GM13977 (cell line): ENCODE results near the gene CTNNAL1.

Source experiments
- DNase-seq: peaks from one replicate; pipeline ENCODE4 v3.0.0; 2012; ENCODE audit warnings: low spot score
- in situ Hi-C: fragments of 300-500 bp; cut with MboI; formaldehyde crosslinking; loops from one replicate; pipeline ENCODE4 v1.12.0; 2022; ENCODE audit warnings: low sequenced_read_pairs, low pct_unique_long_range_greater_than_20kb, mixed read lengths, inconsistent platforms; ENCODE audit not compliant: unreplicated experiment
- TF ChIP-seq, protein P1 (sequence below): IDR thresholded peaks from 2 replicates; pipeline ENCODE4 v1.5.1; 2012; ENCODE audit warnings: mild to moderate bottlenecking, control low read depth; ENCODE audit not compliant: insufficient read depth; ENCODE audit errors: extremely low read depth, missing control alignments

The CTNNAL1 gene

DNA sequence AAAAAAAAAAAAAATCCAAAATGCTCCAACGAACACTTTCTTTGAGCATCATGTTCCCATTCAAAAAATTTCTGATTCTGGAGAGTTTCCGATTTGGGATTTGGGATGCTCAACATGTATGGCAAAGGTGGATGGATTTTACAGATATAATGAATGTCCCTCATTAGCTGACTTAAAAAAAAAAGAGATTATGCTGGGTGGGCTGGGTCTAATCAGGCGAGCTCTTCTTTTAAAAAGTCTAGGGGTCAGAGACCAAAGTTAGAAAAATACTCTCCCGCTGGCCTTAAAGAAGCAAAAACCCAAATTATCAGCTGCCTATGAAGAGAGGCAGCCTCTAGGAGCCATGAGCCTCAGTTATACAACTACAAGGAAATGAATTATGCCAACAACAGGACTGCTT lies 15.2 kb upstream of the CTNNAL1 start:
- in situ Hi-C loops = no loop called here
- no peak for DNase-seq
- TF ChIP-seq, protein P1, sequence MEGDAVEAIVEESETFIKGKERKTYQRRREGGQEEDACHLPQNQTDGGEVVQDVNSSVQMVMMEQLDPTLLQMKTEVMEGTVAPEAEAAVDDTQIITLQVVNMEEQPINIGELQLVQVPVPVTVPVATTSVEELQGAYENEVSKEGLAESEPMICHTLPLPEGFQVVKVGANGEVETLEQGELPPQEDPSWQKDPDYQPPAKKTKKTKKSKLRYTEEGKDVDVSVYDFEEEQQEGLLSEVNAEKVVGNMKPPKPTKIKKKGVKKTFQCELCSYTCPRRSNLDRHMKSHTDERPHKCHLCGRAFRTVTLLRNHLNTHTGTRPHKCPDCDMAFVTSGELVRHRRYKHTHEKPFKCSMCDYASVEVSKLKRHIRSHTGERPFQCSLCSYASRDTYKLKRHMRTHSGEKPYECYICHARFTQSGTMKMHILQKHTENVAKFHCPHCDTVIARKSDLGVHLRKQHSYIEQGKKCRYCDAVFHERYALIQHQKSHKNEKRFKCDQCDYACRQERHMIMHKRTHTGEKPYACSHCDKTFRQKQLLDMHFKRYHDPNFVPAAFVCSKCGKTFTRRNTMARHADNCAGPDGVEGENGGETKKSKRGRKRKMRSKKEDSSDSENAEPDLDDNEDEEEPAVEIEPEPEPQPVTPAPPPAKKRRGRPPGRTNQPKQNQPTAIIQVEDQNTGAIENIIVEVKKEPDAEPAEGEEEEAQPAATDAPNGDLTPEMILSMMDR = no peak

DNA sequence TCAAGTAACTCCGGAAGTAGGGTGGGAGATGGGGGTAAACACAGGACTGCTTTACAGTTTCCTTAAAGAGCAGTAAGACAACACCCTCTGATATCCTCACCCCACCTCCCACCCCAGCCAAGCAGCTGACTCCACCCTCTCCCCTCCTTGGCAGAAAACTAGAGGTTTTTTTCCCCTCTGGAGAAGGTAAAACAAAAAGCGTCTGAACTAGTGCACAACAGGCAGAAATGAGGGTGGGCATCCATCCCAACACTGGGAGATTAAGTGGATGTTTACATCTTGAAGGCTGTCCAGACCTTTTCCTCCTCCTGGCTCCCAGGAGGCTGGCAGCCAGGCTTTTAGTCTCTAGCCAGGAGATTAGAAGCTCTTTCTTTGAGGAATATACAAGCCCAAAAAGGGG lies 13.9 kb upstream of the CTNNAL1 start:
- DNase-seq = no peak
- in situ Hi-C loops = no loop called here
- TF ChIP-seq, protein P1 = no peak

DNA sequence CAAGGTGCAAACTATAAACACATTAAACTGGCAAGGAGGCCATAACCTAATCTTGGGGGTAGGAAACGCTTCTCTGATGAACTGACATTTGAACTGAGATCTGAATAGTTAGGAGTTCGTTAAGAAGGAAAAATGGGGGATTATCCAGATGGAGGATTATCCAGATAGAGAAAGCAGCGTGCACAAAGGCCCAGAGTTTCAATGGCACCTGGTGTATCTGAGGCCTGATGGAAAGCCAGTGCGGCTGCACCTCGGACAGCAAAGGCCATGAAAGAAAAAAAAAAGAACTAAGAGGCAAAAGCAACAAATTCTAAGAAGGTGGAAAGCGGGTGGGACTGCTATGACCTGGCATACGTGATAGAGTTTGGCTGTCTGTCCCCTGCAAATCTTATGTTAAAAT lies 13.0 kb upstream of the CTNNAL1 start:
- TF ChIP-seq, protein P1 = no peak
- in situ Hi-C loops = no loop called here
- DNase-seq = no peak

DNA sequence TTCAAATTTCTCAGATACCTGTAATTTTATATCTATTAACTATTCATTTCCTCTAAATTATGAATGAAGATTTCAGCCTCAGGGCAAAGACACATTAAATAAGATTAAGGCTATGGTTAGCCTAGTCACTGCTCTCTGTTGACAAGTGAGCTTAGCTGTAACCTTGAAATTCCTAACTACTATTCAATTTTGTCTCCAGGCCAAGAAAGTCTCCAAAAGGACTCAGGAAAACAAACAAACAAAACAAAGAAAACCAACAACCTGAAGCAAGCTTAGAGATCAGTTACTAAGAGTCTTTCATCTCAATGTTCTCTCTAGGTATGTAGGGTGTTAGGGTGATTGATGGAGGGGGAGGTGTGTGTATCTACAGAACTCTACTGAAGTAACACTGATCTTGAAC lies 9.6 kb upstream of the CTNNAL1 start:
- TF ChIP-seq, protein P1 = no peak
- no peak for DNase-seq

DNA sequence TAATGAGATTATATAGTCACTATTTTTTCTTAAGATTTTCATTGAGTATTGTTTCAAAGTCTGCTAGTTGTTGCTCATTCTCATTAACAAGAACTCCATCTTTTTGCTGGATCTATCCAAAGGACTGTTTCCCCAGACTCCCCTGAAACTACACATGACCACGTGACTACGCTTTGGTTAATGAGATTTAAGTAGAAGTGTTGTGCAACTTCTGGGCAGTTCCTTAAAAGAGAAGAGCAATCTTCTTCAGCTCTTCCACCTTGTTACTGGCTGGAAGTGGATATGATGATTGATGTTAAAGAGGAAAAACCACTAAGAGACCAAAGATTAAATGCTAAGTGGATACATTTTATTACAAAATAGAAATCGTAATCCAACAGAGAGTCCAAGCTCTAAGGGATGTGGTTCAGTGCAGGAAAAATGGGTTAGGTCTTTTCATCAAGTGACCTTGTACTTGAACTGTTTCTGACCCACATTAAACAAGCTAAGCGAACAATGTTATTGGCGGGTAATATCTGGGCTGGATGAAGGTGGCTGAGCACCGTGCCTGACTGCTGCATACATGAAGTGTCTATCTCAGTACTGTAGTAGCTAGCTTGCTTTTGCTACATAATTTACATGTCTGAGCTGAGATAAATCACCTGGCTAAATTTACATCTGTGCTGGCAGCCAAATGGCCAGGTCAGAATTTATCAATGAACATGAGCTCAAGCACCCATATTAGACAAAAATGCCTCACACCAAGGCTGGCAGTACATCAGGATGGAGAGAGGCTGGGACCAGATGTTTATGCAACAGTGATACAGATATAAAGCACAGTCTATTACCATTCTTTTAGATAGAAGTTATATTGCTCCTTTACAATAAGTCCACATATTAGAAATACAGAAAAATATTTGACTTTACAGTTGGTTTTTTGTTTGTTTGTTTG lies 7.5 kb upstream of the CTNNAL1 start:
- in situ Hi-C loops = no loop called here
- TF ChIP-seq, protein P1 = no peak
- DNase-seq = no peak

More for the DNA sequence above, 9.6 kb upstream of the CTNNAL1 start:
- in situ Hi-C loops = no loop called here

DNA sequence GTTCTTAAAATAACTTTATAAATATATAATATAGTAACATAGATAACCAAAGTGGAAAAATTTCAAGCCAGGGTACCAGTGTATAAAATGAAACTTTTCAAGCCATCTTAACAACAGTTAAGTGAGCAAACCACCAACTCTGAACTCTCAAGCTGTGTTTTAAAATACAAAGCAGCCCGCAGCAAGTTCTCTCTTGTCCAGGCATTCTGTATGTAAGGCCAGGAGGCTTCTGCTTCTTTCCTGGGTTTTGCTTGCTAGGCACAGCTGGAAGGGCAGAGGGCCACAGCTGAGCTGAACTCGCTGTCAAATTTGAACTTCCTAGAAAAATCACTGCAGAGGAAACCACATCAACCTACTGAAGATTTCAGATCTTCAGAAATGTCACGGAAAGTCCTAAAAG lies 6.8 kb upstream of the CTNNAL1 start:
- TF ChIP-seq, protein P1 = no peak
- DNase-seq = no peak
- in situ Hi-C loops = no loop called here

DNA sequence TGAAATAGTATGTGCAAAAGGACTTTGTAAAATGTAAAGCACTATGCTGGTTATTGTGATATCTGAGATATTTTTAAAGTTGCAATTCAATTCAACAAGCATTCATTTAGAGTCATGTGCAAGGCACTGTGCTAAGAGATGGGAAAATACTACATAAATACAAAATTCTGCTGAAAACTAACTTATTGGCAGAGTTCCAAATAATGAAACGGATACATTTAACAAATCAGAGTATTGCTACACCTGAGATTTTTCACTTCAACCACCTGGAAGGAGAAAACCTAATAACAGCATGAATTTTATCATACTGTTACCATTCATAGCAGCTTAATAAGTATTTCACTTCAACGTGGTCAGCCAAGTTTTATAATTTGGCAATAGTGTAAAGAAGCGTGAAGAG lies 6.1 kb upstream of the CTNNAL1 start:
- TF ChIP-seq, protein P1 = no peak
- in situ Hi-C loops = no loop called here
- DNase-seq = no peak
